Activated CD8-positive, alpha-beta memory T cell treated with anti-CD3 and anti-CD28 coated beads, Interleukin-2, amount 10 ng/mL, durations not matched to agents 7 days and 5 days (primary cell): ENCODE results near the gene APOH. TPM values are rescaled to one million over a fixed set of nuclear protein-coding genes. Genes with fewer than 3 reads are reported as not detected.
"Not testable (repeated sequence)": the region's sequence is repeated elsewhere in the genome, so short reads cannot be mapped to it uniquely, and the experiment has no call there.

Experiments
- ATAC-seq: fragments of 150-1000 bp; cut with Tn5 transposase; one replicate; pipeline ENCODE4 v1.10.0; 2021; ENCODE audit warnings: moderate library complexity
- CTCF ChIA-PET: fragments of 350-600 bp; sonication (Branson Sonifier 250); formaldehyde crosslinking; loops from one replicate; lab custom pipeline; 2021; ENCODE audit warnings: antibody characterized with exemption; lab: Charles Lee
- DNase-seq: peaks from one replicate; pipeline ENCODE4 v3.0.0-alpha.2; 2020
- H3K27ac Mint-ChIP-seq: one replicate; pipeline ENCODE4 v1.8.0; 2021; ENCODE audit warnings: mild to moderate bottlenecking, mixed read lengths
- H3K27me3 Mint-ChIP-seq: one replicate; pipeline ENCODE4 v1.8.0; 2021; ENCODE audit warnings: mixed read lengths
- H3K36me3 Mint-ChIP-seq: one replicate; pipeline ENCODE4 v1.8.0; 2021; ENCODE audit warnings: mild to moderate bottlenecking, mixed read lengths
- H3K4me1 Mint-ChIP-seq: one replicate; pipeline ENCODE4 v1.8.0; 2021; ENCODE audit warnings: mixed read lengths
- H3K4me3 Mint-ChIP-seq: one replicate; pipeline ENCODE4 v1.8.0; 2021; ENCODE audit warnings: mild to moderate bottlenecking, moderate library complexity, mixed read lengths
- H3K9me3 Mint-ChIP-seq: one replicate; pipeline ENCODE4 v1.8.0; 2022; ENCODE audit warnings: low read depth, mixed read lengths
- total RNA-seq, 2 experiments: library from RNA; stranded (reverse); gene quantifications; one replicate each; pipeline ENCODE4 v1.2.3, GENCODE V29; 2021

Gene APOH
- total RNA-seq, 2 experiments from 2014 or later, result not detected

DNA sequence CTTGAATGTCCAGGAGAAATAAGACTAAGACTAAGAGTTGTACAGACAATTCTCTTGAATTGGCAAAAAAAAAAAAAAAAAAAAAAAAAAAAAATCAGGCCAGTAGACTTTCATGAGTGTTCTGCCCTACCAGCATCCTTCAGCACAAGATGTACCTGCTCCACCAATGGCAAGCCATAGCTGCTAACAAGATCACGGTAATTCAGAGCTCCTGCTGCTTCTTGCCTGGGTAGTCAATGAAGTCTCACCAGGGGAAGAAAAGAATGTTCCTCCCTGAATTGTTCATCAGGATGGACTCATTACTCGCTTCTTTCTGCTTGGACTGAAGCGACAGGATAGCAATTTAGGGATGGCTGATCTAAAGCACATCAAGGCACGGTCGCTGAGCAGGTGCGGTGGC, 31.1 kb upstream of the APOH start:
- Mint-ChIP-seq H3K27ac (no peak overlapping the region), H3K4me1 (peaks cover 17% of the 10 kb centered on the region), H3K36me3 (no peaks in the 10 kb centered on the region), H3K27me3 (peaks cover 7% of the 10 kb centered on the region), H3K9me3 (no peaks in the 10 kb centered on the region), H3K4me3 (no peak overlapping the region)
- CTCF ChIA-PET, result interaction anchor here (0.8 to 0.9 kb wide), 2 partner anchors 17 to 307 kb away, joined by 3 to 6 read pairs; no protein-coding TSS in a partner anchor
- ATAC-seq (no peak), DNase-seq (no peak)

DNA sequence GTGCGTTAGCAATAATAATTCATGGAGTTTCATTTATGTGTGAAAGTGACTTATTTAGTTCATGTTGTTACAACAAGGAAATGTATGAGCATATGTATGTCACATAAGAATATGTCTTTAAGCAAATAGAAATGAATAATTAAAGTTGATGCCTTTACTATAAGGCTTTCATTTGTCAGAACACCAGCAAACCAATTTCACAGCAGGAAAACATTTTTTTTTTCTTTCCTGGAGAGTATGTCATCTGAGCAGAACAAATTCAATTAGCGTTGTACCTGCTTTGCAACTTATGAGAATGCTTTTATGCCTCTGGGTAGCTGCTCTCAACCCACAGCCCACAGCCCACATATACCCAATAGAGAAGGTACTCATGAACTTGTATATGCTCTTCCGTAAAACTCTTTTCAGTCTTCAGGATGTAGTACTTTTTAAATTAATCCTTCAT, 26.3 kb upstream of the APOH start:
- Mint-ChIP-seq H3K27ac (peak overlapping the region; percentile 80), H3K4me1 (peaks cover 13% of the 10 kb centered on the region), H3K9me3 (no peaks in the 10 kb centered on the region), H3K4me3 (peak overlapping the region; percentile 12), H3K36me3 (no peaks in the 10 kb centered on the region), H3K27me3 (no peaks in the 10 kb centered on the region)
- ATAC-seq (peak; percentile 32), DNase-seq (peak; percentile 57)
- CTCF ChIA-PET, result interaction anchor here (0.6 to 2.0 kb wide), 17 partner anchors 9 to 654 kb away, joined by 3 to 10 read pairs (median 3); no protein-coding TSS in a partner anchor

DNA sequence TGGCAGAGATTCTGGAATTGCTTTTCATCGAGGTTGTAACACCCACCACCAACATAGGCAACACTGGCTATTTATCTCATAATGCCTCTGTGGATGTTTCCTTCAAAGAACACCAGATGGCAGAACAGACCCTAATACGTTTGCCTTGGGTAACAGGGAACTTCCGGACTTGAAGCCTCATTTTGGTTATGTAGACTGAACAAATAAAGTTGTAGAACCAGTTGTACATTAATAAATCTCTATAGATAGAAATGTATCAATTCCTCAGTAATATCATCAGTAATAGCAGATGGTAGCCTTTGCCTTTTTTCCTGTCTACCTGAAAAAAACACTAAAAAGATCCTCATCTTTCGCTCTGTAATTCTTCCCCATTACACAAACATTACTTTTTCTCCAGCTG, 25.9 kb upstream of the APOH start:
- H3K9me3 Mint-ChIP-seq, result no peaks in the 10 kb centered on the region
- peak; percentile 49 for DNase-seq
- CTCF ChIA-PET, result interaction anchor here (0.6 to 2.0 kb wide), 14 partner anchors 10 to 654 kb away, joined by 3 to 10 read pairs (median 3); no protein-coding TSS in a partner anchor
- H3K27ac Mint-ChIP-seq, result peak overlapping the region; percentile 80
- peak overlapping the region; percentile 12 for H3K4me3 Mint-ChIP-seq
- H3K27me3 Mint-ChIP-seq, result no peaks in the 10 kb centered on the region
- ATAC-seq, result peak; percentile 97
- H3K36me3 Mint-ChIP-seq, result no peaks in the 10 kb centered on the region
- H3K4me1 Mint-ChIP-seq, result peaks cover 13% of the 10 kb centered on the region

DNA sequence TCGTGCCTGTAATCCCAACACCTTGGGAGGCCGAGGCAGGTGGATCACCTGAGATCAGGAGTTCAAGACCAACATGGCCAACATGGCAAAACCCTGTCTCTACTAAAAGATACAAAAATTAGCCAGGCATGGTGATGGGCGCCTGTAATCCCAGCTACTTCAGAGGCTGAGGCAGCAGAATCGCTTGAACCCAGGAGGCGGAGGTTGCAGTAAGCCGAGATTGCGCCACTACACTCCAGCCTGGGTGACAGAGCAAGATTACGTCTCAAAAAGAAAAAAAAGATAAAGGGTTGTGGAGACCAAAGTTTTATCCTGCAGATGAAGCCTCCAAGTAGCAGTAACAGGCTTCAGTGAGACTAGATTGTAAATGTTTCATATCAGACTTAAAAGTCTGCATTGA, 24.2 kb upstream of the APOH start:
- H3K36me3 Mint-ChIP-seq, H3K4me3 Mint-ChIP-seq, DNase-seq, ATAC-seq, H3K27me3 Mint-ChIP-seq, CTCF ChIA-PET, H3K9me3 Mint-ChIP-seq, H3K27ac Mint-ChIP-seq: not testable (repeated sequence)
- H3K4me1 Mint-ChIP-seq, result peaks cover 13% of the 10 kb centered on the region

DNA sequence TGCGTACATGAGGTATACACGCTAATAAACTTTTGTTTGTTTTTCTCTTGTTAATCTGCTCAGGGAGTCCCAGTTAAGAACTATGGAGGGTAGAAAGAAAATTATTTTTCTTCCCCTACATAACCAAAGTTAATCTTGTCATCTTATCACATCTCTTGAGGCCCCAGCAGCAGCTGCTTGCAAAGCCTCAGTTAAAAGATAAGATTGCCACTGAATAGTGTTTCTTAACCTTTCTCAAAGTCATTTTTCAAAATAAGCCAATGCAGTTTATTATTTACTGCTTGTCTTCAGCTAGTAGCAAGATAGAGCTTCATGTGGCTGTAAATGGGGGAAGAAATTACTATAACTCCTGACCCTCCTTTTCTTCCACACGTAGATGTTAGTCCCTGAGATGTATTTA, 21.5 kb upstream of the APOH start:
- ATAC-seq (no peak), DNase-seq (no peak)
- Mint-ChIP-seq H3K4me1 (peaks cover 17% of the 10 kb centered on the region), H3K4me3 (no peak overlapping the region), H3K27me3 (no peaks in the 10 kb centered on the region), H3K27ac (no peak overlapping the region), H3K36me3 (no peaks in the 10 kb centered on the region), H3K9me3 (no peaks in the 10 kb centered on the region)
- CTCF ChIA-PET, result interaction anchor here (0.5 to 1.4 kb wide), 2 partner anchors 50 to 316 kb away, joined by 3 read pairs; no protein-coding TSS in a partner anchor

DNA sequence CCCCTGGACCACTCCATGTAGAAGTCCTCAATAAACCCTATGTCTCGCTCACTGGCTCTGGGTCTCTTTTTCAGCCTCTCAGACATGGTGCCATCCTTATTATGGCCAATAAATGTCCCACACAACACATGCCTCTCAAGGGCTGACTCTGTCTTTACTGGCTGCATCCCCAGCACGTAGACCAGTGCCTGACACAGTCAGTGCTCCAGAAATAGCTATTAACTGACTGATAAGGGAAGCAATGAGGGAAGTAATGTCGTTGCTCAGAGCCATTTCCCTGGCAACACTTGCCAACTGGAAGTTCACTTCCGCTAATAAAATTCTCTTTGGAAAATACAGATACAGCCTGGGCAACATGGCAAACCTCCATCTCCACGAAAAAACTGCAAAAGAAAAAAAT, 19.1 kb upstream of the APOH start:
- H3K27me3 Mint-ChIP-seq, result peaks cover 2% of the 10 kb centered on the region
- no peaks in the 10 kb centered on the region for H3K36me3 Mint-ChIP-seq
- no peak for DNase-seq
- ATAC-seq, result no peak
- no peaks in the 10 kb centered on the region for H3K9me3 Mint-ChIP-seq
- peaks cover 9% of the 10 kb centered on the region for H3K4me1 Mint-ChIP-seq
- CTCF ChIA-PET, result interaction anchor here (0.9 kb wide), 1 partner anchor 39 kb away, joined by 3 read pairs; no protein-coding TSS in a partner anchor
- no peak overlapping the region for H3K4me3 Mint-ChIP-seq
- no peak overlapping the region for H3K27ac Mint-ChIP-seq

DNA sequence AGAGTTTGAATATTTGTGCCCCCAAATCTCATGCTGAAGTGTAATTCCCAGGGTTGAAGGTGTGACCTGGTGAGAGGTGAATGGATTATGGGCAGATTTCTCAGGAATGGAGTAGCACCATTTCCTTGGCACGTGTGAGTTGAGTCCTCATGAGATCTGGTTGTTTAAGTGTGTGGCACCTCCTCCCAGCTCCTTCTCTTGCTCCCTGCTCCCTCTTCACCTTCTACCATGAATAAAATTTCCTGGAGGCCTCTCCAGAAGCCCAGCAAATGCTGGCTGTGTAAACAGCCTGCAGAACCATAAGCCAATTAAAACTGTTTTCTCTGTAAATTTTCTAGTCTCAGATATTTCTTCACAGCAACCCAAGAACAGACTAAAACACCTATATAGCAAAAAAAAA, 12.6 kb upstream of the APOH start:
- H3K9me3 Mint-ChIP-seq, result no peaks in the 10 kb centered on the region
- peaks cover 9% of the 10 kb centered on the region for H3K27me3 Mint-ChIP-seq
- ATAC-seq (no peak), DNase-seq (no peak)
- H3K27ac Mint-ChIP-seq, result no peak overlapping the region
- H3K36me3 Mint-ChIP-seq, result no peaks in the 10 kb centered on the region
- no peak overlapping the region for H3K4me3 Mint-ChIP-seq
- peaks cover 9% of the 10 kb centered on the region for H3K4me1 Mint-ChIP-seq
- CTCF ChIA-PET, result no interaction called here

DNA sequence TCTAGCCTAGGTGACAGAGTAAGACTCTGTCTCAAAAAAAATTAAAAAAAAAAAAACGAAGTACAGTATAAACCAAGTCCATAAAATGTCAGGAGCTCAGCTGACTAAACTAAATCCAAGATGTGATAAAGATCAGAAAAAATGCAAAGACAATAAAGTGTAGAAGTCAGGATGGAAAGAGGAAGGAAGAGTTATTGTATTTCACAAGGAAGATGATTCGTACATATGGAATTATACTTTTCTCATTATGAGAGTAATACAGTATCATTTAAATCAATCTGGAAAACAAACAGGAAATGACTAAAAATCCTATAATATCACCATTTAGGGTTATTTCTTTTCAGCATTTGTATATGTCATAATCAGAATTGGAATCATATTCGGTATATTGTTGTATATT, 11.4 kb upstream of the APOH start:
- peaks cover 9% of the 10 kb centered on the region for H3K27me3 Mint-ChIP-seq
- H3K36me3 Mint-ChIP-seq, result no peaks in the 10 kb centered on the region
- CTCF ChIA-PET, result no interaction called here
- H3K4me3 Mint-ChIP-seq, result no peak overlapping the region
- no peak for DNase-seq
- no peaks in the 10 kb centered on the region for H3K4me1 Mint-ChIP-seq
- no peak for ATAC-seq
- no peaks in the 10 kb centered on the region for H3K9me3 Mint-ChIP-seq
- no peak overlapping the region for H3K27ac Mint-ChIP-seq

DNA sequence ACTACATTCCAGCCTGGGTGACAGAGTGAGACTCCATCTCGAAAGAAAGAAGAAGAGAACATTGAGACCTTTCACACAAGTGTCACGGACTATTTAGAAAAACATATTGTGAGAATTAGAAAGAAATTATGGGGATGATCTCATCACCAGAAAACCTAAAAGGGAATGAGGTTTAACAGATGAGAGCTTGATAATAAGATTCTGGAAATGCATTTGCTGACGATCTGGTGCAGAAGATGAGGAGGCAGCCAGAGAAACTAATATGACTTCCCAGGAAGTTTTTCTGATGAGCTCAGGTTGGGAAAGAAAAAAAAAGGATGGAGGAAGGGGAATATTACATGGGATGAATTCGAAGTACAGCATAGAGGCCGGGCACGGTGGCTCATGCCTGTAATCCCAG, 10.8 kb upstream of the APOH start:
- CTCF ChIA-PET, result no interaction called here
- no peaks in the 10 kb centered on the region for H3K4me1 Mint-ChIP-seq
- peaks cover 9% of the 10 kb centered on the region for H3K27me3 Mint-ChIP-seq
- ATAC-seq (no peak), DNase-seq (no peak)
- no peaks in the 10 kb centered on the region for H3K9me3 Mint-ChIP-seq
- no peak overlapping the region for H3K4me3 Mint-ChIP-seq
- no peaks in the 10 kb centered on the region for H3K36me3 Mint-ChIP-seq
- no peak overlapping the region for H3K27ac Mint-ChIP-seq

DNA sequence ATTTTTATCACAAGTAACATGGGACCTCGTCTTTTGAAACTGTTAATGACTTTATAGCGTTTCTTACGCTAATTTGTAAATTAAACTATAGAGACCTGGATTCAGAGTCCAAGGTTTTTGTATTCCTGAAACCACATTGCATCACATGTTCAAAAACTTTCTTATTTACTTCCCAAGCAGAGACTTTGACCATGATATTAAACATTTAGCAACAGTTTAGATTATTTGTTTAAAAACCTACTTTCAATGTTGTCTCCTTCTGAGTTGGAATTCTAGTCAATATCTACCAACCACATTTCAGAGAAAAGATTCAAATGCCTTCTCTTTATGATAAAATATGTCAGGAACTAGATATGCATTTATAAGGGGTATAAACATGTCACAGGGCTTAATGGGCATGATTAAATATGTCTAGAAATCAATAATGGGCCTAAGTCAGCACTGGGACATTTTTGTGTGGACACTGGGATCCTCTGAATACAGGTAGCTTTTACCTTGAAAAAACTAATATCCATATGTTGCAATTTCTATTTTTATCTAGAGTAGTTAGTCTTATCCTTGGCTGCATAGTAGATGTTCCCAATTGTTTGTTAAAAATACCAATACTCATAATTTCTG, 6.3 kb upstream of the APOH start:
- Mint-ChIP-seq H3K4me3 (no peak overlapping the region), H3K27me3 (peaks cover 12% of the 10 kb centered on the region), H3K36me3 (no peaks in the 10 kb centered on the region), H3K4me1 (no peaks in the 10 kb centered on the region), H3K9me3 (no peaks in the 10 kb centered on the region), H3K27ac (no peak overlapping the region)
- no peak for DNase-seq
- CTCF ChIA-PET, result interaction anchor here (0.7 kb wide), 1 partner anchor 20 kb away, joined by 3 read pairs; no protein-coding TSS in a partner anchor
- ATAC-seq, result no peak

DNA sequence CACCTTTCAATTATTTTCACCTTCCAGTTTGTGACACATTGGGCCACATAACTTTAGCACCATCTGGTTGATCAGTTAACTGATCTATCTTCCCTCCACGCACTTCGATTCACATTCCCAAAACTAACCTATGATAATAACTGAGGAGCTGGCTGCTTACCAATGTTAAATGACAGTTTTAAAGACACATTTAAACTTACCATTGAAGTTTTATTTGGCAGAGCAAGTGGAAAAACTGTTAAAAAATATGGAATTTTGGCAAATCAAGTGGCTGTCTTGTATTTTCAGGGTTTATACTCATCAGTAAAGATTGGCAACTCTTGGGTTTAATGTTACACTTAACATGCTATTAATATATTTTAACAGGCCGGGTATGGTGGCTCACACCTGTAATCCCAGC, 5.4 kb upstream of the APOH start:
- no peaks in the 10 kb centered on the region for H3K36me3 Mint-ChIP-seq
- CTCF ChIA-PET, result no interaction called here
- peaks cover 16% of the 10 kb centered on the region for H3K27me3 Mint-ChIP-seq
- ATAC-seq (no peak), DNase-seq (no peak)
- H3K9me3 Mint-ChIP-seq, result no peaks in the 10 kb centered on the region
- no peak overlapping the region for H3K4me3 Mint-ChIP-seq
- H3K27ac Mint-ChIP-seq, result no peak overlapping the region
- no peaks in the 10 kb centered on the region for H3K4me1 Mint-ChIP-seq

DNA sequence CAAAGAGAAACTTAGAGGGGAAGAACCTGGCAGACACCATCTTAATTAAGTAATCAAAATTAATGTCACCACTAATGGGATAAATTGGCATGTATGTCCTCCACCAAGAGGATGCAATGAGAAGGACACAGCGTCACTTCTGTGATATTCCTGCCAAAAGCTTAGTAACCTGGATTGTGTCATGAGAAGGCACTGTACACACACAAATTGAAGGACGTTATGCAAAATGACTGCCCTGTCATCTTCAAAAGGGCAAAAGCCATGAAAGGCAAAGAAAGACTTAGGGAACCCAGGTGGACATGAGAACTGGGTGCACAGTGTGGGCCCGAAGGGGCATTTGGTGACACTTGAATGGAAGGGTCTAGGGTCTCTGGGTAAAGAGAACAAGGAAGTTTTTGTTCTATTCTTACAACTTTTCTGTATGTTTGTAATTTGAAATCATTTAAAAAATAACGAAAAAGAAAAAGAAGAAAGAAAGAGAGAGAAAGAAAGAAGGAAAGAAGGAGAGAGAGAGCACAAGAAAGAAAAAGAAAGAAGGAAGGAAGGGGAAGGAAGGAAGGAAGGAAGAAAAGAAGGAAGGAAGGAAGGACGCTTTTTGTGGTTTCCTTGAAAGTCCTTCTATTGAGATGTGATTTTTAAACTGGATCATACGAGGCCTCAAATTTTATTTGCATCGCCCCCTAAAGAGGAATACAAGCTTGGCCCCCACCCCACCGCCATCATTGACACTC, 4.0 kb upstream of the APOH start:
- Mint-ChIP-seq H3K27ac (no peak overlapping the region), H3K4me3 (no peak overlapping the region), H3K4me1 (no peaks in the 10 kb centered on the region), H3K9me3 (no peaks in the 10 kb centered on the region), H3K36me3 (no peaks in the 10 kb centered on the region), H3K27me3 (peaks cover 14% of the 10 kb centered on the region)
- DNase-seq, result no peak
- CTCF ChIA-PET, result no interaction called here
- ATAC-seq, result no peak

DNA sequence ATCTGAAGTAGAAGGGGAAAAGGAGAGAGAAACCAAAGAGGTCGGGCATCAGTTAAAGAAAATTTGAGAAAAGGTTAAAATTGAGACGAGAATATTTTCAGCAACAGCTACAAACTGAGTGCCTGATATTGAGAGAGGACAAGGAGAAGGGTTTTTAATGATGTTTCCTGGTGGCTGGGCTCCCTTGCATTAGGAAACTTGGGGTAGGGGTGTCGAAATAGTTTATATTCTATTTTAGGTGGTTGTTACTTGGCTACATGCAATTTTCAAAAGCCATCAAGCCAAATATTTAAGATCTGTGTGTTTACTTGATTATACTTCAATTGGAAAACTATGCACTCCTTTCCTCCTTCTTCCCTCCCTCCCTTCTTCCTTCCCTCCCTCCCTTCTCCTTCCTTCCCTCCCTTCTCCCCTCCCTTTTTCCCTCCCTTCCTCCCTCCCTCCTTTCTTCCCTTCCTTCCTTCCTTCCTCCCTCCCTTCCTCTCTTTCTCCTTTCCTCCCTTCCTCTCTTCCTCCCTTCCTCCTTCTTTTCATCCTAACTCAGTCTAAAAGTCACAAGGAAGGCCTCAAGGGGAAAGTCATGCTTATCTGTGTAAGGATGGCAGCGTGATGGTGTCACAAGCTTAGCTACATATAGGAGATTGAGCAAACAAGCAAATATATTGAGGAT, 1.8 kb upstream of the APOH start:
- DNase-seq (no peak), ATAC-seq (no peak)
- Mint-ChIP-seq H3K4me3 (no peak overlapping the region), H3K27me3 (peaks cover 14% of the 10 kb centered on the region), H3K27ac (no peak overlapping the region), H3K9me3 (no peaks in the 10 kb centered on the region), H3K36me3 (no peaks in the 10 kb centered on the region), H3K4me1 (no peaks in the 10 kb centered on the region)
- CTCF ChIA-PET, result no interaction called here
